GM18508 (cell line): ENCODE measurements around the gene BIVM.
A peak's percentile ranks its signal among the peaks of the same experiment; 100 is the strongest.

ENCODE experiments used
- ATAC-seq: cut with Tn5 transposase; IDR thresholded peaks from one replicate; pipeline ENCODE4 v1.9.1; 2021; ENCODE audit warnings: moderate number of reproducible peaks; ENCODE audit not compliant: insufficient read depth, unreplicated experiment

Gene BIVM

DNA sequence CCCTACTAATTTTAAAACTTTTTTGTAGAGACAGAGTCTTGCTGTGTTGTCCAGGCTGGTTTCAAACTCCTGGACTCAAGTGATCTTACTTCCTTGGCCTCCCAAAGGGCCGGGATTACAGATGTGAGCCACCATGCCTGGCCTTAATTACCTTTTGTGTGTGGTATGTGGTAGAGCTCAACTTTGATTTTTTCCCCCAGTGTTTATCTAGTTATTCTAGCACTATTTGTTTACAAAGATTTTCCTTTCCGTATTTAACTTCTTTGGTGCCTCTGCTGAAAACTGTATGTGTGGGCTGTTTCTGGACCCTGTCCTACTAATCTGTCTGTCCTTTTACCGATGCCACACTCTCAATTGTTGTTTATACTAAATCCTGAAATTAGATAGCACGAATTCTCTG, 37.6 kb downstream of the BIVM start:
- no peak for ATAC-seq

DNA sequence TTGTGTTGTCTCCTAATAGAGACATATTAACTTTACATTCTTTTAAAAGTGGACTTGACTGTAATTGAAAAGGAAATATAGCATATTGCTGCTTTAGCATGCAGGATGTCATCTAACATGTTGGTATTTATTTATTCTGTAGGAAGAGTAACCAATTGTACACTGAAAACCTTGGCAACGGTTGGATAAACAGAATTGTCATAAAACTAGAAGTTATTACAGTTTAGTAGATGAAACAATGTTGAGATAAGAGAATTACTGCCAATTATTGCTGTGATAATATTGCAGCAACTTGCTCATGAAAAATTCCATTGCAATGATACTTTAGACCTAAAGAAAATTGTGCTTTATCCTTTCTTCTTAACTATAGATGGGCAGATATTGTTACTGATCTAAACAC, 39.4 kb downstream of the BIVM start:
- ATAC-seq, result no peak

DNA sequence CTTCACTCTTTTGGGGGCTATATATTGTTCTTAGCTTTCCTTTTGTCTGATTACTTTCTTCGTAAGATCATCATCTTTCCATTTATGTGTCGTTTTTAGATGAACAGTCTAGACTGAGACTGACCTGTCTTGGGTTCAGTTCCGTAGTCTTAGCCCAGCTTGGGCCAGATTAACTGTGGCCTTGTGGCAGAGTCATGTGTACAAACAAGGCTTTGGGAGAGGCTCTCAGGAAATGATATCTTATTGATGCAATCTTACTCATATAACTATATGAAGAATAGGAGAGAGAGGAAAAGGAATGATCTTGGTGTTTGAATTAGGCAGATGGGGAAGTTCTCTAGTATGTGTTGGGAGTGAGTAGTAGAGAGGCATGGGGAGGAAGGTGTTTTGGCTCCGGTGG, 40.1 kb downstream of the BIVM start:
- ATAC-seq, result no peak

DNA sequence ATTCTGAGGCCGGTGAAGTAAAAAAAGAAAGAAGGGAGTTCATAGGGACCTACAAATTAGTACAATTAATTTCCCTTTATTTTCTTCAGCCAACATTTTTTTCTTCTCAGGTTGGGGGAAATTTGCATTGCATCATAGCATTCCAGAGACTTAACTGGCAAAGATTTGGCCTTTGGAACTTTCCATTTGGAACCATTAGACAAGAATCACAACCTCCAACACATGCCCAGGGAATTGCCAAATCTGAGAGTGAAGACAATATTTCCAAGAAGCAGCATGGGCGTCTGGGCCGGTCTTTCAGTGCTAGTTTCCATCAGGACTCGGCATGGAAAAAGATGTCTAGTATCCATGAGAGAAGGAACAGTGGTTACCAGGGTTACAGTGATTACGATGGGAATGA, 40.5 kb downstream of the BIVM start:
- ATAC-seq, result no peak

DNA sequence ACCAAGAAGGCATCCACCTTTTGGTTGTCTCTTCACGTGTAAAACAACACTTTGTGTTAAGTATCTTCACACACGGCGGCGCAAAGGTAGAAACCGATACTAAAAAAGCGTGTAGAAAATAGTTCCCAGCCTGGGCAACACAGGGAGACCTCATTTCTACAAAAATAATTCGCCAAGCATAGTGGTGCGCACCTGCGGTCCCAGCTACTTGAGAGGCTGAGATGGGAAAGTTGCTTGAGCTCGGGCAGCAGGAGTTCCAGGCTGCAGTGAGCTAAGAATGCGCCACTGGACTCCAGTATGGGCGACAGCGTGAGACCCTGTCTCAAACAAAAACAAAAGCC, 46.3 kb downstream of the BIVM start:
- ATAC-seq, result peak; percentile 12

DNA sequence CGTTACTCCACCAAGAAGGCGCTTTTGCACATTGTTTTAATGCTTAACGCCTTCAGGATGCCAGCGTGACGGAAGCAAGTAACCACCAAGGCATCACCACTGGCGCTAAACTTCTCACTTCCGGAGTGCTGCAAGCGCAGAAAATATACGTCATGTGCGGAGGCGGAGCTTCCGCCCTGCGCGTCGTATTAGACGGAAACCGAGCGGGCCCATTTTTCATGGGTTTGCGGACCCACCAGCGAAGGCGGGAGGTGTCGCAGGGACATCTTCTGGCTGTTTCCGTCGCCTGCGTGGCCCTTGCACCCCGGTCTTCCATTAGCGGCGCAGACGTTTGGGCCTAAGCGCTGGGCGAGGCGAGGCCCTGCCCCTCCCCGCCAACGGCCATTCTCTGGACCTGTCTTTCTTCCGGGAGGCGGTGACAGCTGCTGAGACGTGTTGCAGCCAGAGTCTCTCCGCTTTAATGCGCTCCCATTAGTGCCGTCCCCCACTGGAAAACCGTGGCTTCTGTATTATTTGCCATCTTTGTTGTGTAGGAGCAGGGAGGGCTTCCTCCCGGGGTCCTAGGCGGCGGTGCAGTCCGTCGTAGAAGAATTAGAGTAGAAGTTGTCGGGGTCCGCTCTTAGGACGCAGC, 46.8 kb downstream of the BIVM start, which contains the start of gene ERCC5:
TSS of gene ERCC5 (plus strand) at position 403 of the 631 bp plus-strand sequence. CDS start 235 bp downstream, outside the sequence.
- peak; percentile 71 for ATAC-seq

DNA sequence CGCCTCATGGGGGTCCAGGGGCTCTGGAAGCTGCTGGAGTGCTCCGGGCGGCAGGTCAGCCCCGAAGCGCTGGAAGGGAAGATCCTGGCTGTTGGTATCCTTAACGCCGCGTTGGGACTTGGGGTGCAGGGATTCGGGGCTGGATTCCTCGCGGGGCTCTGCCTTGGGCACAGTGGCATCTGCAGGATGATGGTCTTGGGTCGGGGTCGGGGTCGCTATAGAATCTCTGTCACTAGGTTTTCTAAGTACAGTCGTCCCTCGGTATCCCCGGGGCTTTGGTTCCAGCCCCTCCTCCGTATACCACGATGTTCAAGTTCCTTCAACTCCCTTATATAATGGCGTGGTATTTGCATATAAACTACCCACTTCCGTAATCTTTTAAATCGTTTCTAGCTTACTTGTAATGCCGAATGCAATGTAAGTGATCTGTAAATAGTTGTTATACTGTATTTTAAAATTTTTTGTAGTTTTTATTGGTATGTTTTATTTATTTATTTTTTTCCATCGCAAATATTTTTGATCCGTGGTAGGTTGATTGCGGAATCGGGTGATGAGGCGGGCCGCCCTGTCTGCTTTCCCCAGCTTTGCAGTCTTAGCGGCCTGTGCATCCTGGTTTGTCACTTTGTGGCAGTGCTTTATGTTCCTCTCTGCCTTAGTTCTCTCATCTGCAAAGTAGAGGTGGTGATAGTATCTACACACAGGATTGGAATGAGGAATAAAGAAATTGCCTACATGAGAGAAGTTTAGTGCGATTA, 47.5 kb downstream of the BIVM start:
- ATAC-seq, result peak; percentile 30

DNA sequence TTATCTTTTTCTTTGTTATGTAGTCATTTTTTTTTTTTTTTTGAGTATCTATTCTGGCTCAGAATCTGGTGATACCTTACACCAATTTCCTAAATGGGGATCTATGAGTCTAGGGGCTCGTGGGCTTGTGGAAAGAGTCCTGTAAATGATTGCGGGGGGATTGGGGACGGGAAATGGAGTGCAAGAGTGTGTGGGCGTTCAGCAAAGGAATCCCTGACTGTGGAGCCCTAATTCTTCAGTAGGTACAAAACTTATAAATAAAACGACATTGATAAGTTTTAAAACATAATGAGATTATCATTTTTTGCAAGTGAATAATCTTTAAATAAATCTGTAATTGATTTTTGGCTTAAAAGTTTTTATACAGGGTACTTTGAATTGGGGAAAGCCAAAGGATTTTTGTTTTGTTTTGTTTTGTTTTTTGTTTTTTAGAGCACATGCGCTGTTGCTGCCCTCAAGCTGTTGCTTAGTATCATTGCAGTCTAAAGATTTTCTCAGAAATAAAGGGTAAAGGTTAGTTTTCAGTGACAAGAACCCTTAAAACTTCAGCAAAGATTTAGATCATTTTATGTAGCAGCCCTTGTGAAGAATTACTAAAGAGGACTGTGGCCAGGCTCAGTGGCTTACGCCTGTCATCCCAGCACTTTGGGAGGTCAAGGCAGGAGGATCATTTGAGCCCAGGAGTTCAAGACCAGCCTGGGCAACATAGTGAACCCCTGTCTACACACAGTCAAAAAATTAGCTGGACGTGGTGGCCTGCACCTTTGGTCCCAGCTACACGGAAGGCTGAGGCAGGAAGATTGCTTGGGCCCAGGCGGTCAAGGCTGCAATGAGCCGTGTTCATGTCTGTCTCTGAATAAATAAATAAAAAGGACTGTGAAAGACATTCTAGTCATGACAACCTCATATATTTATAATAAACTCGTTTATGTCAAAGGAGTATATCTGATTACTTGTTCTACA, 48.6 kb downstream of the BIVM start:
- ATAC-seq, result no peak

DNA sequence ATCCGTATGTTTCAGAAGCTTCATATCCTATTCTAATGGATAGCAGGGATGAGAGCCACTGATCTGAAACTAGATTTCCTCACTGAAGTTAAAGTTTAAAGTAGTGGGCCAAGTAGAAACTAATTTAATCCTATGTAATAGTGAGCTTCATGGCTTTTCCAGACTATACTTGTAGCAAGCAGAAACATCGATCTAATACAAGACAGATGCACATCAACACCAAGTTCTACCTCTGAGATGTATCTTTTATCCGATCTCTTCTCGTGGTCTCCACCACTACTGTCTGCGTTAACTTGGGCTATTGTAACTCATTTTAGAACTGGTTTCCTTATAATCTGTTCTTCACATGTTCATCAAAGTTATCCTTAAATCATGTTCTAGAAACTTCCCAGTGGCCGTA, 50.0 kb downstream of the BIVM start:
- ATAC-seq, result no peak

DNA sequence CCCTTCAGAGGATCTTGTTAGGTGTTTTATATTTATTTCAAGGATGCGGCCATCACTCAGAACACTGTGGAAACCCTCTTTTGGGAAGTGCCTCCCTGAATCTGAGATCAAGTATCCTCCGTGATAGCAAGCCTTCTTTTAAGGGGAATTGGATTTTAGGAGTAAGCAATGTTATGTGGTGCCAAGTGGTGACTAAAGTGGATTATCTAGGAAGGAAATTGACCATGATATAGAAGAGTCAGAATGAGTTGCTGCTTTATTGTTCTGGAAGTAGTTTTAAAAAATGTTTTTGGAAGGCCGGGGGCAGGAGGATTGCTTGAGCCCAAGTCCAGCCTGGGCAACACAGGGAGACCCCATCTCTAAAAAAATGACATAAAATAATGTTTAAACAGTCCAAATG, 53.6 kb downstream of the BIVM start:
- ATAC-seq, result no peak

DNA sequence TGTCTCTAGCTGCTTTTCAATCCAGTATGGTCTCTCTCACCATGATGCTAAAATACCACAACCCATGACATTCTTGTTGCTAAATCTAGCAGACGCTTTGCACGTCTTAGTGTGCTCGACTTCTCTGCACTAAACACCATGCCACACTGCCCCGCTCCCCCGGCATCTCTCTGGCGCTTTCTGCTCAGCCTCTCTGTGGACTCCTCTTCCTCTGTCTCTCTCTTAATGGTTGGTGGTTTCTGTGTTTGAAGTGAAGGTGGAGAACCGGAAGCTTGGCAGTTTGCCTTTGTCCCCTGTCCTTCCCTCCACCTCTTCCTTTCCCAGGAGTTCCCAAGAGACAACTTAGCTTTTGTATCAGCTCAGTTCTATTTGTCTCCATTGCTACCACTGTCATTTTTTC, 55.8 kb downstream of the BIVM start:
- no peak for ATAC-seq

DNA sequence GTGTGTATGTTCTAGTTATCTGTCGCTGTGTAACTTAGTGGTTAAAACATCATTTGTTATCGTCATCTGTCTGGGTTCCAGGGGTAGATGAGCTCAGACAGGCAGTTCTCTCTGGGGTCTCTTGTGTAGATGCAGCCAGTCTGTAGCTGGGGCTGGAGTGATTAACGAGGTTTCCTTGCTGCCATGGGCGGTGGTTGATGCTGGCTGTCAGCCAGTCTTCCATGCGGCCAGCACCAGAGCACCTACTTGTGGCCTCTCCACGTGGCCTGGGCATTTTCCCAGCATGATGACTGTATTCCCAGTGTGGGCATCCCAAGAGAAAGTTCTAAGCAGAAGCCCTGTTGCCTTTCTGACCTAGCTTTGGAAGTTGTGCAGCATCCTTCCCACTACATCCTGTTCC, 57.6 kb downstream of the BIVM start:
- no peak for ATAC-seq

DNA sequence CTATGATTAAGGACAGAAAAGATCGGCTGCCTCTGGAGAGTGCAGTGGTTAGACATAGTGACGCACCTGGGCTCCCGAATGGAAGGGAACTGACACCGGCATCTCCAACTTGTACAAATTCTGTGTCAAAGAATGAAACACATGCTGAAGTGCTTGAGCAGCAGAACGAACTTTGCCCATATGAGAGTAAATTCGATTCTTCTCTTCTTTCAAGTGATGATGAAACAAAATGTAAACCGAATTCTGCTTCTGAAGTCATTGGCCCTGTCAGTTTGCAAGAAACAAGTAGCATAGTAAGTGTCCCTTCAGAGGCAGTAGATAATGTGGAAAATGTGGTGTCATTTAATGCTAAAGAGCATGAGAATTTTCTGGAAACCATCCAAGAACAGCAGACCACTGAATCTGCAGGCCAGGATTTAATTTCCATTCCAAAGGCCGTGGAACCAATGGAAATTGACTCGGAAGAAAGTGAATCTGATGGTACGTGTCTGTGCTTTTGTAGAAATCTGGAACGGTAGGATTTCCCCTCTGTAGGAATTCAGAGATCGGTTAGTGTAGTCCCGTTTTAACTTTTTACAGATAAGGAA, 63.8 kb downstream of the BIVM start:
- no peak for ATAC-seq

DNA sequence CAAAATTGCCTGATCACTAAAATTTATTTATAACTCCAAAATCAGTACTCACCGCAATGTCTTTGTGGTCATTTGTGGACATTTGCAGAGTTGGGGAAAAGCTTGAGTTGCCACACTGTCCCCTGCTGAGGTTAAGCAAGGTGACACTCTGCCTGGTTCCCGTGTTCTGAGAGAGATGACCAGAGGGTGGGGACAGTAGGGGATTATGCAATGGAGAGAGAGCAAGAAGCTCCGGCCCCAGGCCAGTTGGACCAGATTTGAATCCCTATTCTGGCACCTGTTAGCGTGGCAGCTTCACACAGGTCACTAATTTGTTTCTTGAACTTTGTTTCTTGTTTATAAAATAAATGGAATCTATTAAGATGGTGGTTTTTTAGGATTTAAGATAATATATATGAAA, 64.7 kb downstream of the BIVM start:
- no peak for ATAC-seq

DNA sequence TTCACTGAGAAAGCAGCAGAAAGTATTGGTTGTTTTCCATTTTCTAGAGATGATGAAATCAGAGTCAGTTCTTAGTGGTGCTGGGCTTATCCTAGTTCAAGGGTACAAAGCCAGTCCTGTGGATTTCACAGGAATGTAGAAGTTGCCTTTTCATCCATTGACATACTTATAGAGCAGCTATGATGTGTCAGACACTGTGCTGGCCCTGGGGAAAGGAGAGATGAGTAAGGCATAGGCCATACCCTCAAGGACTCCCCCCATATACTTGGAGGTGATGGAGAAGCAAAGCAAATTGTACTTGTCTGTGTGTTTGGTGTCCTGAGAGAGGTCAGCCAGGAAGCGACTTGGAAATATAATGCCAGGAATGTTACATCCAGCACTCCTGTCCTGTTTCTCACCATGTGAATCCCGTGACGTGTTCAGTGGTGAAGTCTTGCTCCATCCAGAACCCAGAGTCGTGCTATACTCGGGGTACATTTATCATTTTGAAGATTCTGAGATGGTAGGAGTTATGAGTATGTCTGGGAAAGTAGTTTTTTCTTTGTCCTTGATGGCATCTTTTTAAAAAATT, 69.5 kb downstream of the BIVM start:
- no peak for ATAC-seq

DNA sequence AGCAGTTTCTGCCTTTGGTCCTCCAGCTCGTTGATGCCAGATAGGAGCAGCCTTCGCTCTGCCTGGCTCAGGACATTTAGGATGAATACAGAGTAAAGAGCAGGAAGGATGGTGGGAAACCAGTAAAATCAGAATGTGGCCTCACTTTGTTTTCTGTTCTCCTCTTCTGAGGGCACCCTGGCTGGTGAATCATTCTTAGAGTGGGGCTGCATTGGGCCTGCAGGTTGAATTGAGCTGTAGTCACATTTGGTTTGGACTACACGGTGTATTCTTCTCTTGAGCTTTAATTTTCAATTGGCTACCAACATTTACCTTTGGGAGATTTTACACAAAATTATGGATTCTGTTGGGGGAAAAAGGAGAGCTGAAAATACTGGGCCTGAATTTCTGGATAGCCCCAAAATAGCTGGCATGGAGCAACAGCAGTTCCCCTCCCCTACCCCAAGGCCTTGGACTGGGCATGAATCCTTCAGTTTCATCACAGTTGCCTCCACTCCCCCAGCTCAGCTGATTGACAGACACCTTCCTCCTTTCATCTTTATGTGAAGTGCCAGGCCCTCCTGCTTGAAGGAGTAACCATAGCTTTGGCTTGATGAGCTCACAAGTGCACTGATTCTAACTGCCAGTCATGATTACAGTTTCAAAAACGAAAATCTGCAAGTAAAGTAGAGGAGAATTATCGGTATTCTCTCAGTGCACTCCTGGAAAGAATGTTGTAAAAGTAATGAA, 71.2 kb downstream of the BIVM start:
- peak; percentile 13 for ATAC-seq

DNA sequence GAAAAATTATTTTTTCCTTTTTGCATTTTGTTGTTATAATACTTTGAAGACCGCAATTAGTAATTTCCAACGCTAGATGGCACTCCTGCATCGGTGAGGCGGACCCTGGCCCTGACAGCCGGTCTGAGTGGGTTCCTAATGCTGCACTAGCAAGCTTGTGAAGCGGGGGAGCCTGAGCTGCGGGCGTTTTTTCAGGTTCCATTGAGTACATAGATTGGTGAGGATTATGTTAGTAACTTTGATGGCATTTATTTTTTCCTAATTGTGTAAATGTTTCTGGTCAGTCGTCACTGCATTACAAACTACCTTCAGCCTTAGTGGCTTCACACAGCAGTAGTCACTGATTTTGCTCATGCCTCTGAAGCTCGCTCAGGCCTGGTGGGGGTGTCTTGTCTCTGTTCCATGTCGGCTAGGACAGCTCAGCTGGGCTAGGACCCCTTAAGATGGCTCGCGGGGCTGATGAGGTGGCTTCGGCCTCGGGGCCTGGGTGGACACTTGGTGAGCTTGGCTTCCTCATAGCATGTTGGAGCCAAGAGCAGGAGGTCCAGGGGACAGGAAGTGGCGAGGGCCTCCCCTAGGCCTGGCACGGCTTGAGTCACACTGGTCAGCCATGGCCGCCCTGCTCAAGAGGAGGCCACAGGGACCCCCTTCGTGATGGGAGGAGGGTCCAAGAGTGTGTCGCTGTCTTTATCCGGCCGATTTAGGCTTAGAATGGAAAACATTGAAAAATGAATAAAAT, 71.9 kb downstream of the BIVM start:
- ATAC-seq, result peak; percentile 55

DNA sequence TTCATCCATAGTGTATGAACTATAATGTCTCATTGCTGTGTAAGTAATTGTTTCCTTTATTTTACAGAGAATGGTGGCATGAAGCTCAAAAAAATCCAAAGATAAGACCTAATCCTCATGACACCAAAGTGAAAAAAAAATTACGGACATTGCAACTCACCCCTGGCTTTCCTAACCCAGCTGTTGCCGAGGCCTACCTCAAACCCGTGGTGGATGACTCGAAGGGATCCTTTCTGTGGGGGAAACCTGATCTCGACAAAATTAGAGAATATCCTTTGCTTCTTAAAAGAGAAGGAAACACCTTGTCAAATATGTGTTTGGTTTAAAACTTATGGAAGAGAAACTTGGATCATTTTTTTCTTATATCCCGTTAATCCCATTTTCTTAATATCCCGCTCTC, 73.2 kb downstream of the BIVM start:
- no peak for ATAC-seq

DNA sequence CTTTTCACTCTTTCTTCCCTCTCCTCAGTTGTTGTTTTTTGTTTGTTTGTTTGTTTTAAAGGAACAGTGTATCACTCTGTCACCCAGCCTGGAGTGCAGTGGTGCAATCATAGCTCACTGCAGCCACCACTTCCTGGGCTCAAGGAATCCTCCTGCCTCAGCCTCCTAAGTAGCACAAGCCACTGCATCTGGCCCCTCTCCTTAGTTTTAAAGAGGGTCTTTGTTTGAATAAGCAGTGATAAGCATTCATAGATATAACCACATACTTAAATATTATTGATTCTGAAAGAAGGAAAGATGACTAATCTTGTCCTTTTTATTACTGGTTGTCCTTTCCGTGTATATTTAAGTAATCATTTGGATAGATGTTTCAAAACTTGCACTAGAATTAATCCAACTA, 73.6 kb downstream of the BIVM start:
- ATAC-seq, result no peak
